ENCODE data around the gene CPED1.
"Not testable (repeated sequence)": the region's sequence is repeated elsewhere in the genome, so short reads cannot be mapped to it uniquely, and the experiment has no call there.

CPED1 gene

GRCh38 chr7:121157885-121158590, 169.5 kb downstream of the CPED1 start:
- no peak for FAIRE-seq

GRCh38 chr7:121158665-121159064, 170.2 kb downstream of the CPED1 start:
- FAIRE-seq = no peak

- FAIRE-seq = no peak
Observed at GRCh38 chr7:121159553-121159952, 171.0 kb downstream of the CPED1 start.

- no peak for FAIRE-seq
Observed at GRCh38 chr7:121160150-121161008, 171.9 kb downstream of the CPED1 start.

- no peak for FAIRE-seq
Observed at GRCh38 chr7:121163699-121164098, 175.2 kb downstream of the CPED1 start.

GRCh38 chr7:121164247-121164646, 175.7 kb downstream of the CPED1 start:
- FAIRE-seq = no peak

- no peak for FAIRE-seq
Observed at GRCh38 chr7:121166916-121167315, 178.4 kb downstream of the CPED1 start.

GRCh38 chr7:121167971-121168370, 179.5 kb downstream of the CPED1 start:
- no peak for FAIRE-seq

GRCh38 chr7:121169469-121169868, 181.0 kb downstream of the CPED1 start:
- FAIRE-seq = no peak

GRCh38 chr7:121172484-121172883, 184.0 kb downstream of the CPED1 start:
- FAIRE-seq = no peak

- FAIRE-seq = no peak
Observed at GRCh38 chr7:121175826-121176225, 187.3 kb downstream of the CPED1 start.

- FAIRE-seq = no peak
Observed at GRCh38 chr7:121178452-121178851, 189.9 kb downstream of the CPED1 start.

- no peak for FAIRE-seq
Observed at GRCh38 chr7:121178869-121179497, 190.5 kb downstream of the CPED1 start.

GRCh38 chr7:121180436-121181063, 192.0 kb downstream of the CPED1 start:
- FAIRE-seq = no peak

- FAIRE-seq = no peak
Observed at GRCh38 chr7:121181357-121181756, 192.8 kb downstream of the CPED1 start.

- no peak for FAIRE-seq
Observed at GRCh38 chr7:121182281-121182680, 193.8 kb downstream of the CPED1 start.

GRCh38 chr7:121182902-121183301, 194.4 kb downstream of the CPED1 start:
- no peak for FAIRE-seq

GRCh38 chr7:121183883-121184282, 195.4 kb downstream of the CPED1 start:
- FAIRE-seq = not testable (repeated sequence)

GRCh38 chr7:121186746-121187145, 198.2 kb downstream of the CPED1 start:
- FAIRE-seq = no peak

- no peak for FAIRE-seq
Observed at GRCh38 chr7:121187222-121187621, 198.7 kb downstream of the CPED1 start.

GRCh38 chr7:121187676-121188075, 199.2 kb downstream of the CPED1 start:
- peak; percentile 92 for FAIRE-seq

GRCh38 chr7:121192834-121193233, 204.3 kb downstream of the CPED1 start:
- no peak for FAIRE-seq

- FAIRE-seq = peak; percentile 53
Observed at GRCh38 chr7:121195010-121195409, 206.5 kb downstream of the CPED1 start.
